SU-DHL-6 (cell line): Measurements from ENCODE around the gene ZNF362.

ENCODE experiments used
- EZH2phosphoT487 ChIP-seq: fragments of 200-600 bp; sonication (generic), shearing (Covaris generic); conservative IDR thresholded peaks from 2 replicates; pipeline ENCODE4 v1.6.1; 2018; ENCODE audit warnings: mild to moderate bottlenecking, antibody characterized with exemption, low read length, moderate library complexity, mixed read lengths
- TF ChIP-seq, protein P1 (sequence below): fragments of 200-600 bp; sonication (generic); IDR thresholded peaks from one replicate; pipeline ENCODE4 v1.5.1; 2017; ENCODE audit warnings: antibody characterized with exemption, mild to moderate bottlenecking, low read length, moderate library complexity; ENCODE audit not compliant: insufficient read depth, poor library complexity, severe bottlenecking

- TF ChIP-seq, protein P1, sequence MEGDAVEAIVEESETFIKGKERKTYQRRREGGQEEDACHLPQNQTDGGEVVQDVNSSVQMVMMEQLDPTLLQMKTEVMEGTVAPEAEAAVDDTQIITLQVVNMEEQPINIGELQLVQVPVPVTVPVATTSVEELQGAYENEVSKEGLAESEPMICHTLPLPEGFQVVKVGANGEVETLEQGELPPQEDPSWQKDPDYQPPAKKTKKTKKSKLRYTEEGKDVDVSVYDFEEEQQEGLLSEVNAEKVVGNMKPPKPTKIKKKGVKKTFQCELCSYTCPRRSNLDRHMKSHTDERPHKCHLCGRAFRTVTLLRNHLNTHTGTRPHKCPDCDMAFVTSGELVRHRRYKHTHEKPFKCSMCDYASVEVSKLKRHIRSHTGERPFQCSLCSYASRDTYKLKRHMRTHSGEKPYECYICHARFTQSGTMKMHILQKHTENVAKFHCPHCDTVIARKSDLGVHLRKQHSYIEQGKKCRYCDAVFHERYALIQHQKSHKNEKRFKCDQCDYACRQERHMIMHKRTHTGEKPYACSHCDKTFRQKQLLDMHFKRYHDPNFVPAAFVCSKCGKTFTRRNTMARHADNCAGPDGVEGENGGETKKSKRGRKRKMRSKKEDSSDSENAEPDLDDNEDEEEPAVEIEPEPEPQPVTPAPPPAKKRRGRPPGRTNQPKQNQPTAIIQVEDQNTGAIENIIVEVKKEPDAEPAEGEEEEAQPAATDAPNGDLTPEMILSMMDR, result no peak
- TF ChIP-seq EZH2phosphoT487, result no peak
Measured at GRCh38 chr1:33270379-33270778, 14.1 kb downstream of the ZNF362 start.
